Activated CD4-positive, alpha-beta memory T cell treated with anti-CD3 and anti-CD28 coated beads for 36 hours (primary cell): Measurements from ENCODE around the gene NAA16. TPM values are rescaled to one million over a fixed set of nuclear protein-coding genes. Genes with fewer than 3 reads are reported as not detected.

ENCODE experiments used
- CTCF ChIA-PET: fragments of 350-600 bp; sonication (Branson Sonifier 250); formaldehyde crosslinking; loops from one replicate; lab custom pipeline; 2021; ENCODE audit warnings: antibody characterized with exemption, inconsistent platforms; lab: Charles Lee
- POLR2A ChIA-PET: fragments of 350-600 bp; sonication (Branson Sonifier 250); formaldehyde crosslinking; loops from one replicate; lab custom pipeline; 2021; ENCODE audit warnings: antibody characterized with exemption; lab: Charles Lee
- DNase-seq: peaks from one replicate; pipeline ENCODE4 v3.0.0-alpha.2; 2020
- H3K27ac Mint-ChIP-seq: one replicate; pipeline ENCODE4 v1.8.0; 2021; ENCODE audit warnings: mixed read lengths
- H3K27me3 Mint-ChIP-seq: one replicate; pipeline ENCODE4 v1.8.0; 2021; ENCODE audit warnings: mixed read lengths
- H3K36me3 Mint-ChIP-seq: one replicate; pipeline ENCODE4 v1.8.0; 2021; ENCODE audit warnings: mixed read lengths
- H3K4me1 Mint-ChIP-seq: one replicate; pipeline ENCODE4 v1.8.0; 2021; ENCODE audit warnings: low read depth, mixed read lengths
- H3K4me3 Mint-ChIP-seq: one replicate; pipeline ENCODE4 v1.8.0; 2021; ENCODE audit warnings: mild to moderate bottlenecking, mixed read lengths
- H3K9me3 Mint-ChIP-seq: one replicate; pipeline ENCODE4 v1.8.0; 2021; ENCODE audit warnings: mixed read lengths
- intact Hi-C: fragments of 100-400 bp; cut with micrococcal nuclease; formaldehyde crosslinking; loops from one replicate; pipeline ENCODE4 v1.15.1; 2023
- total RNA-seq, 2 experiments: library from RNA; stranded (reverse); gene quantifications; one replicate each; pipeline ENCODE4 v1.2.3, GENCODE V29; 2021

Gene NAA16
- total RNA-seq, 2 experiments from 2014 or later = 19.2 to 23.2 TPM

- ChIA-PET POLR2A (no interaction called here), CTCF (no interaction called here)
- H3K27me3 Mint-ChIP-seq = no peaks in the 10 kb centered on the region
- H3K4me1 Mint-ChIP-seq = peaks cover 9% of the 10 kb centered on the region
- intact Hi-C loops = no loop called here
- no peaks in the 10 kb centered on the region for H3K9me3 Mint-ChIP-seq
- DNase-seq = no peak
- H3K27ac Mint-ChIP-seq = no peak overlapping the region
- peaks cover 61% of the 10 kb centered on the region for H3K36me3 Mint-ChIP-seq
- no peak overlapping the region for H3K4me3 Mint-ChIP-seq
Observed at GRCh38 chr13:41365631-41366030, 54.6 kb downstream of the NAA16 start.

GRCh38 chr13:41370736-41371135 is 59.7 kb downstream of the NAA16 start:
- H3K27me3 Mint-ChIP-seq = no peaks in the 10 kb centered on the region
- no peak for DNase-seq
- intact Hi-C loops = no loop called here
- no peak overlapping the region for H3K4me3 Mint-ChIP-seq
- no peak overlapping the region for H3K27ac Mint-ChIP-seq
- CTCF ChIA-PET = interaction anchor here (1.5 kb wide), 1 partner anchor 12 kb away, joined by 3 read pairs; no protein-coding TSS in a partner anchor
- POLR2A ChIA-PET = no interaction called here
- no peaks in the 10 kb centered on the region for H3K9me3 Mint-ChIP-seq
- peaks cover 4% of the 10 kb centered on the region for H3K4me1 Mint-ChIP-seq
- H3K36me3 Mint-ChIP-seq = peaks cover 48% of the 10 kb centered on the region

- no peaks in the 10 kb centered on the region for H3K9me3 Mint-ChIP-seq
- no peak overlapping the region for H3K4me3 Mint-ChIP-seq
- intact Hi-C loops = no loop called here
- no peak overlapping the region for H3K27ac Mint-ChIP-seq
- no peak for DNase-seq
- H3K36me3 Mint-ChIP-seq = peaks cover 18% of the 10 kb centered on the region
- H3K27me3 Mint-ChIP-seq = no peaks in the 10 kb centered on the region
- no peaks in the 10 kb centered on the region for H3K4me1 Mint-ChIP-seq
- POLR2A ChIA-PET = no interaction called here
- CTCF ChIA-PET = no interaction called here
Observed at GRCh38 chr13:41377446-41377845, 66.4 kb downstream of the NAA16 start.

GRCh38 chr13:41382431-41382830 is 71.4 kb downstream of the NAA16 start:
- Mint-ChIP-seq H3K27ac (no peak overlapping the region), H3K4me1 (peaks cover 17% of the 10 kb centered on the region), H3K27me3 (no peaks in the 10 kb centered on the region), H3K9me3 (no peaks in the 10 kb centered on the region), H3K36me3 (no peaks in the 10 kb centered on the region), H3K4me3 (no peak overlapping the region)
- ChIA-PET POLR2A (no interaction called here), CTCF (no interaction called here)
- no peak for DNase-seq
- intact Hi-C loops = loop anchor here (10.0 kb wide), 1 partner anchor 172 kb away; no protein-coding TSS in a partner anchor

GRCh38 chr13:41383386-41383785 is 72.3 kb downstream of the NAA16 start:
- CTCF ChIA-PET = interaction anchor here (0.7 to 0.9 kb wide), 2 partner anchors 12 to 269 kb away, joined by 3 read pairs; no protein-coding TSS in a partner anchor
- Mint-ChIP-seq H3K9me3 (no peaks in the 10 kb centered on the region), H3K4me1 (peaks cover 17% of the 10 kb centered on the region), H3K27ac (peak overlapping the region; percentile 31), H3K4me3 (no peak overlapping the region), H3K27me3 (no peaks in the 10 kb centered on the region), H3K36me3 (no peaks in the 10 kb centered on the region)
- POLR2A ChIA-PET = no interaction called here
- intact Hi-C loops = loop anchor here (10.0 kb wide), 1 partner anchor 171 kb away; no protein-coding TSS in a partner anchor
- no peak for DNase-seq

GRCh38 chr13:41384749-41385503 is 73.9 kb downstream of the NAA16 start:
- DNase-seq = no peak

GRCh38 chr13:41386211-41386610 is 75.1 kb downstream of the NAA16 start:
- H3K4me3 Mint-ChIP-seq = no peak overlapping the region
- no peak overlapping the region for H3K27ac Mint-ChIP-seq
- CTCF ChIA-PET = interaction anchor here (1.1 to 2.0 kb wide), 4 partner anchors 12 to 266 kb away, joined by 3 to 5 read pairs (median 4); no protein-coding TSS in a partner anchor
- H3K9me3 Mint-ChIP-seq = no peaks in the 10 kb centered on the region
- H3K4me1 Mint-ChIP-seq = peaks cover 20% of the 10 kb centered on the region
- no peaks in the 10 kb centered on the region for H3K27me3 Mint-ChIP-seq
- intact Hi-C loops = loop anchor here (10.0 kb wide), 1 partner anchor 169 kb away; no protein-coding TSS in a partner anchor
- POLR2A ChIA-PET = no interaction called here
- DNase-seq = no peak
- H3K36me3 Mint-ChIP-seq = no peaks in the 10 kb centered on the region

More at GRCh38 chr13:41384749-41385503, 73.9 kb downstream of the NAA16 start:
- no peak overlapping the region for H3K27ac Mint-ChIP-seq
- intact Hi-C loops = loop anchor here (10.0 kb wide), 1 partner anchor 170 kb away; no protein-coding TSS in a partner anchor
- H3K27me3 Mint-ChIP-seq = no peaks in the 10 kb centered on the region
- H3K36me3 Mint-ChIP-seq = no peaks in the 10 kb centered on the region
- peaks cover 20% of the 10 kb centered on the region for H3K4me1 Mint-ChIP-seq
- CTCF ChIA-PET = interaction anchor here (1.1 to 2.0 kb wide), 6 partner anchors 24 to 274 kb away, joined by 3 to 5 read pairs (median 3); no protein-coding TSS in a partner anchor
- POLR2A ChIA-PET = no interaction called here
- H3K4me3 Mint-ChIP-seq = no peak overlapping the region
- H3K9me3 Mint-ChIP-seq = no peaks in the 10 kb centered on the region

- Mint-ChIP-seq H3K27ac (no peak overlapping the region), H3K36me3 (no peaks in the 10 kb centered on the region), H3K4me1 (peaks cover 19% of the 10 kb centered on the region), H3K4me3 (no peak overlapping the region), H3K27me3 (no peaks in the 10 kb centered on the region), H3K9me3 (no peaks in the 10 kb centered on the region)
- ChIA-PET CTCF (interaction anchor here (1.3 kb wide), 1 partner anchor 11 kb away, joined by 3 read pairs; no protein-coding TSS in a partner anchor), POLR2A (no interaction called here)
- DNase-seq = no peak
- intact Hi-C loops = loop anchor here (10.0 kb wide), 1 partner anchor 167 kb away; no protein-coding TSS in a partner anchor
Observed at GRCh38 chr13:41387576-41387975, 76.5 kb downstream of the NAA16 start.

- Mint-ChIP-seq H3K4me1 (peaks cover 12% of the 10 kb centered on the region), H3K27ac (no peak overlapping the region), H3K4me3 (no peak overlapping the region), H3K36me3 (no peaks in the 10 kb centered on the region), H3K27me3 (no peaks in the 10 kb centered on the region), H3K9me3 (no peaks in the 10 kb centered on the region)
- intact Hi-C loops = loop anchor here (10.0 kb wide), 1 partner anchor 166 kb away; no protein-coding TSS in a partner anchor
- CTCF ChIA-PET = no interaction called here
- DNase-seq = no peak
- POLR2A ChIA-PET = no interaction called here
Observed at GRCh38 chr13:41388143-41388881, 77.2 kb downstream of the NAA16 start.

GRCh38 chr13:41389580-41389979 is 78.5 kb downstream of the NAA16 start:
- CTCF ChIA-PET = interaction anchor here (1.2 kb wide), 1 partner anchor 263 kb away, joined by 3 read pairs; no protein-coding TSS in a partner anchor
- intact Hi-C loops = loop anchor here (10.0 kb wide), 1 partner anchor 165 kb away; no protein-coding TSS in a partner anchor

GRCh38 chr13:41394166-41394565 is 83.1 kb downstream of the NAA16 start:
- ChIA-PET CTCF (no interaction called here), POLR2A (no interaction called here)
- H3K36me3 Mint-ChIP-seq = no peaks in the 10 kb centered on the region
- no peak overlapping the region for H3K27ac Mint-ChIP-seq
- peaks cover under 1% of the 10 kb centered on the region for H3K4me1 Mint-ChIP-seq
- no peak overlapping the region for H3K4me3 Mint-ChIP-seq
- no peaks in the 10 kb centered on the region for H3K9me3 Mint-ChIP-seq
- no peak for DNase-seq
- intact Hi-C loops = no loop called here
- H3K27me3 Mint-ChIP-seq = no peaks in the 10 kb centered on the region

More at GRCh38 chr13:41389580-41389979, 78.5 kb downstream of the NAA16 start:
- Mint-ChIP-seq H3K36me3 (no peaks in the 10 kb centered on the region), H3K9me3 (no peaks in the 10 kb centered on the region), H3K27me3 (no peaks in the 10 kb centered on the region), H3K27ac (no peak overlapping the region), H3K4me1 (peaks cover 3% of the 10 kb centered on the region), H3K4me3 (no peak overlapping the region)
- POLR2A ChIA-PET = no interaction called here
- no peak for DNase-seq
